T follicular helper cell (primary cell): ENCODE results near the gene C17orf67.
"Not testable (repeated sequence)": the region's sequence is repeated elsewhere in the genome, so short reads cannot be mapped to it uniquely, and the experiment has no call there.

Experiments used
- DNase-seq: peaks from one replicate; pipeline ENCODE4 v3.0.0-alpha.2; 2020; ENCODE audit warnings: low read depth

The C17orf67 gene

GRCh38 chr17:56773124-56773523 lies 60.6 kb downstream of the C17orf67 start:
- no peak for DNase-seq

- no peak for DNase-seq
Observed at GRCh38 chr17:56772442-56772841, 61.3 kb downstream of the C17orf67 start.

- no peak for DNase-seq
Observed at GRCh38 chr17:56771975-56772374, 61.7 kb downstream of the C17orf67 start.

GRCh38 chr17:56771563-56771962 lies 62.2 kb downstream of the C17orf67 start:
- DNase-seq: no peak

GRCh38 chr17:56770427-56770826 lies 63.3 kb downstream of the C17orf67 start:
- DNase-seq: no peak

GRCh38 chr17:56765449-56765848 lies 68.3 kb downstream of the C17orf67 start:
- no peak for DNase-seq

- no peak for DNase-seq
Observed at GRCh38 chr17:56762988-56763387, 70.7 kb downstream of the C17orf67 start.

- no peak for DNase-seq
Observed at GRCh38 chr17:56762144-56762543, 71.6 kb downstream of the C17orf67 start.

GRCh38 chr17:56761387-56761786 lies 72.3 kb downstream of the C17orf67 start:
- DNase-seq: no peak

GRCh38 chr17:56757611-56758010 lies 76.1 kb downstream of the C17orf67 start:
- not testable (repeated sequence) for DNase-seq

GRCh38 chr17:56756536-56756935 lies 77.2 kb downstream of the C17orf67 start:
- DNase-seq: no peak

- no peak for DNase-seq
Observed at GRCh38 chr17:56755310-56755709, 78.4 kb downstream of the C17orf67 start.

GRCh38 chr17:56754523-56755208 lies 79.1 kb downstream of the C17orf67 start:
- no peak for DNase-seq

GRCh38 chr17:56752263-56752836 lies 81.4 kb downstream of the C17orf67 start:
- no peak for DNase-seq

- no peak for DNase-seq
Observed at GRCh38 chr17:56751145-56751738, 82.5 kb downstream of the C17orf67 start.

- DNase-seq: no peak
Observed at GRCh38 chr17:56744721-56745120, 89.0 kb downstream of the C17orf67 start.

- no peak for DNase-seq
Observed at GRCh38 chr17:56742601-56743000, 91.1 kb downstream of the C17orf67 start.
